Body of pancreas (tissue), 4 donors: ENCODE results near the gene GPRC5B.

Experiments used
- CTCF ChIP-seq, 7 experiments: fragments of 450-650 bp in 4 of 7; fragments of 200-600 bp in 3 of 7; sonication (generic) in 3 of 7; IDR thresholded peaks; one replicate each; pipeline ENCODE4 v1.5.1; 2016 to 2019; ENCODE audit warnings: antibody characterized with exemption in 7 of 7
- POLR2A ChIP-seq, 3 donors: fragments of 450-650 bp; IDR thresholded peaks; one replicate each; pipeline ENCODE4 v1.6.1; 2016; ENCODE audit warnings: antibody characterized with exemption in 3 of 3, mild to moderate bottlenecking in 2 of 3

DNA sequence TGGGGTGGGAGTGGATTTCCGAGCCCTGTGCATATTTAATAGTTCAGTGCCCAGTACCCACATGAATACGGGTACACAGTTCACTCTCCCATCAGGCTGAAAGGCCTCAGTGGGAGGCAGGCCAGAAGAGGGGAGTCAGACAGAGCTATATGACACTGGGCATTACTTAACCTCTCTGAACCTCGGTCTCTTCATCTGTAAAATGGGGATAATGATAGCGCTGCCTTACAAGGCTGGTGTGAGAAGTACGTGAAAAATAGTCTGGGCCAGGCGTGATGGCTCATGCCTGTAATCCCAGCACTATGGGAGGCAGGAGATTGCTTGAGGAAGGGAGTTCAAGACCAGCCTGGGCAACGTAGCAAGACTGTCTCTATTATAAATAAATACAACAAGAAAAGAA, 3.6 kb downstream of the GPRC5B start:
- TF ChIP-seq POLR2A (IDR thresholded peaks at IDR 0.05) (no peak), CTCF (IDR thresholded peaks at IDR 0.05) (no peak)
